ENCODE data around the gene TIPARP. TPM values are rescaled to one million over a fixed set of nuclear protein-coding genes. Genes with fewer than 3 reads are reported as not detected.

Gene TIPARP
- polyA plus RNA-seq, 1 donor: 17.4 TPM

DNA sequence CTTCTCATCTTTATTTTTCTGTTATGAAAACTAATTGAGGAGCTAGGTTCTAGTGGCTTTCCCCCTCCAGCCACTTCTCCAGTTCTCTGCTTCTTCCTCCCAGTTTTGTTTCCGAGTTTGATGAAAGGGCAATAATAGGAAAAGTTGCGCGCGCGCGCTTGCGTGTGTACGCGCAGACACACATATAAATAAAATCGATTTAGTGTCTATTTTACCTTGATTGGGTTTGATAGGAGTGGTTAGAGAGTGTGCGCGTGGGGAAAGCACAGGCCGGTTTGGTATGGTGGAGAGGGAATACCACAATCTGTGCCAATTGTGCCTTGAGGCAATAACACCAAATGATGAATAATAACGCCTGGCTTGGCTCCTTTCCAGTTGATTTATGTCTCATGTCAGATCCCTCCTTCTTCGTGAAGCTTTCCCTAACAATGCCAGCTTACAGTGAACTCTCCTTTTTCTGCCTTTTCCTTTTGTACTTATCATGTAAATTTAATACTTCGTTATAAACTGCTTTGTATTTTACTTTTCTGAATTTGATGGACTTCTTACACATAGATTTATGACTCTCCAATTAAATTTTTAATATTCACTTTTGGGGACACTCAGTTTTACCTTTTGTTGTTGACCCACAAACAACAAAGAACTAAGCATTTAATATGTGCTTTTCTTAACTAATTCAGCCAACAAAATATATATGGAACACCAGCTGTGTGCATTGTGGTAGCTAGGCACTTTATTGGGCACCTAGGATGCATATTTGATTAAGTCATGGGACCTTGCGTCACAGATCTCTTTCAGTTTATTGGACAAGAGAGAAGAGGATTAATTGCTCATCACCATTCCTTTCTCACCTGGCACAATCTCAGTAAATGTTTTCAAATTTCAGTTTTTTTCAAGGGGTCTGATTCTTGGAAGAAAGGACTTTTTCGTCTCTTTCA, 1.7 kb downstream of the TIPARP start:
- WGBS (ENCODE audit: insufficient coverage, low lambda C conversion rate): 65% methylated on average over 4 of the region's 18 CpGs
- Histone ChIP-seq H3K36me3 (ENCODE audit: control insufficient read depth, insufficient read depth, low read length) (peaks cover 17% of the 10 kb centered on the region), H3K4me1 (ENCODE audit: control insufficient read depth, insufficient read depth, low read length) (peaks cover 7% of the 10 kb centered on the region), H3K27ac (ENCODE audit: low read length) (peak overlapping the region; percentile 98), H3K9me3 (ENCODE audit: control insufficient read depth, low read depth, low read length) (no peaks in the 10 kb centered on the region), H3K27me3 (ENCODE audit: control insufficient read depth, insufficient read depth, low read length) (no peaks in the 10 kb centered on the region), H3K4me3 (ENCODE audit: low read length) (peak overlapping the region; percentile 93)
- peak in 1 of 2 donors; percentile 59 for DNase-seq

DNA sequence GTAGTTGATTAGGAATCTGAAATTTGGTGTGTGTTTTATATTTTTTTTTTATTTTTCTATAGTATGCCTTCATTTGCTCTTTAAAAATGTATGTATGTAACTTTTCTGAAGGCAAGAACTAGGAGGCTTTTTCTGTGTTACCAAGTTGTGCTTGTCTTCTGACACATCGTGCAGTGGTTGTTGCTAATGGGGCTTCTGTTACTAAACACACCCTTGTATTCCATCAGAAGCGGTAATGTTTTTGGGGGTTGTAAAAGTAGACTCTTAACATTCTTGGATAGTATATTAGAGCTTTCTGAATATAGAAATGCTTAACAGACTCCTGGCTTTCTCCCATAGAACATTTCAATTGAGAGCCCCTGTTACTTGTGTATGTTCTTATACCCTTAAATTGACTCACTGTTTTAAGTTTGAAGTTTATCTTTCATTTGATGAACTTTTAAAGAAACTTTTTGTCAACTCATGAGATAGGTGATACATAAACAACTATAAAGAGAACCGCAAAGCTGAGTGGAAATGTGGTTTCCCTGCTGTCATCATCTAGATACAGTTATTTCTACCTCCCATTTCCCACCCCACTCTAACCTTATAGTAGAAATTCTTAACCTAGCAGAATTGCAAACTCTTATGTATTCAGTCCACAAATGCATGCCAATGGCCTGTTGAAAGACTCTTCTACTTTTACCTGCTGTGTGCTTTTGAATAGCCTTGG, 2.5 kb downstream of the TIPARP start:
- no peak overlapping the region for H3K4me3 ChIP-seq (ENCODE audit: low read length)
- H3K27me3 ChIP-seq (ENCODE audit: control insufficient read depth, insufficient read depth, low read length): no peaks in the 10 kb centered on the region
- H3K9me3 ChIP-seq (ENCODE audit: control insufficient read depth, low read depth, low read length): no peaks in the 10 kb centered on the region
- DNase-seq: no peak
- no peak overlapping the region for H3K27ac ChIP-seq (ENCODE audit: low read length)
- WGBS (ENCODE audit: insufficient coverage, low lambda C conversion rate): no CpG with 5 or more reads among the region's 3 CpGs
- peaks cover 17% of the 10 kb centered on the region for H3K36me3 ChIP-seq (ENCODE audit: control insufficient read depth, insufficient read depth, low read length)
- peaks cover 7% of the 10 kb centered on the region for H3K4me1 ChIP-seq (ENCODE audit: control insufficient read depth, insufficient read depth, low read length)

DNA sequence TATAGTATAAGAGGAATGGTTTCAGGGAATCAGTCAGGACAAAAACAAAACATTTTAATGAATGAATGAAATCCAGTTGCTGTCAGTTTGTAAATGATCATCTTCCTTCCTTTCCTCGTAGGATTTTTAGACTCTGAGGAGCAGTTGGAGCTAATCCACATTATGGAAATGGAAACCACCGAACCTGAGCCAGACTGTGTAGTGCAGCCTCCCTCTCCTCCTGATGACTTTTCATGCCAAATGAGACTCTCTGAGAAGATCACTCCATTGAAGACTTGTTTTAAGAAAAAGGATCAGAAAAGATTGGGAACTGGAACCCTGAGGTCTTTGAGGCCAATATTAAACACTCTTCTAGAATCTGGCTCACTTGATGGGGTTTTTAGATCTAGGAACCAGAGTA, 3.1 kb downstream of the TIPARP start:
- Histone ChIP-seq H3K9me3 (ENCODE audit: control insufficient read depth, low read depth, low read length) (no peaks in the 10 kb centered on the region), H3K4me3 (ENCODE audit: low read length) (no peak overlapping the region), H3K4me1 (ENCODE audit: control insufficient read depth, insufficient read depth, low read length) (peaks cover 7% of the 10 kb centered on the region), H3K27ac (ENCODE audit: low read length) (no peak overlapping the region), H3K36me3 (ENCODE audit: control insufficient read depth, insufficient read depth, low read length) (peaks cover 17% of the 10 kb centered on the region), H3K27me3 (ENCODE audit: control insufficient read depth, insufficient read depth, low read length) (no peaks in the 10 kb centered on the region)
- DNase-seq: no peak
- WGBS (ENCODE audit: insufficient coverage, low lambda C conversion rate): no CpG with 5 or more reads among the region's 2 CpGs

DNA sequence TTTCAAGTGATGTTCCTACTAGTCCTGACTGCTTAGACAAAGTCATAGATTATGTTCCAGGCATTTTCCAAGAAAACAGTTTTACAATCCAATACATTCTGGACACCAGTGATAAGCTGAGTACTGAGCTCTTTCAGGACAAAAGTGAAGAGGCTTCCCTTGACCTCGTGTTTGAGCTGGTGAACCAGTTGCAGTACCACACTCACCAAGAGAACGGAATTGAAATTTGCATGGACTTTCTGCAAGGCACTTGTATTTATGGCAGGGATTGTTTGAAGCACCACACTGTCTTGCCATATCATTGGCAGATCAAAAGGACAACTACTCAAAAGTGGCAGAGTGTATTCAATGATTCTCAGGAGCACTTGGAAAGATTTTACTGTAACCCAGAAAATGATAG, 3.8 kb downstream of the TIPARP start:
- Histone ChIP-seq H3K9me3 (ENCODE audit: control insufficient read depth, low read depth, low read length) (no peaks in the 10 kb centered on the region), H3K4me1 (ENCODE audit: control insufficient read depth, insufficient read depth, low read length) (peaks cover 7% of the 10 kb centered on the region), H3K27me3 (ENCODE audit: control insufficient read depth, insufficient read depth, low read length) (no peaks in the 10 kb centered on the region), H3K27ac (ENCODE audit: low read length) (no peak overlapping the region), H3K36me3 (ENCODE audit: control insufficient read depth, insufficient read depth, low read length) (peaks cover 17% of the 10 kb centered on the region), H3K4me3 (ENCODE audit: low read length) (no peak overlapping the region)
- WGBS (ENCODE audit: insufficient coverage, low lambda C conversion rate): no CpG with 5 or more reads among the region's 2 CpGs
- DNase-seq: no peak

DNA sequence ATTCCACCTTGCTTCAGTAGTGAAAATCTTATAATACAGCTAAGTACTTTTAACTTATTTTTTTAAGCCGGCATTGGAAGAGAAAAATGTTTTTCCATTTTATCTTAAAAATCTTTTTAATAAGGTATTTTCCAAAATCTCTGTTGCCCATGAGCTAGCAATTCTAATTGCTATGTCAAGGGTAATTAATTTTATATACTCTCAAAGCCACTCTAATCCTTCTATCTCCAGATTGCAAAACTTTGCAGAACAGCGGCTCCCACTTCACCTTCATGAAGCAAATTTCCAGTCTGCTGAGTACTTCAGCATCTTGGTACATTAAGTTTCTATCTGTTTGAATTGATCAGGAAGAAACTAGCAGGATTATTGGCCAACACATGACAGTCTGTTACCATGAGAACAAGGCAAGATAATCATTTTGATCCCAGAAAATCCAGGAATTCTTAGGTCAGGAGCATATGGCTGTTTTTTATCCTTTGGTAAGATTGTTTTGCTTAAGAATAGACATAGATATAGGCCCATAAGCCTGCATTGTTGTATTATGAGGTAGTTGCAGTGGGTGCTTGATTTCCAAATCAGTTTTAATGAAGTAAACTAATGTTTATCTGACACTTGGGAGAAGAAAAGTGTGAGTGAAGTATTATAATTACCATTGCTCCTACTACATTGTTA, 6.0 kb downstream of the TIPARP start:
- DNase-seq: no peak
- peak overlapping the region; percentile 41 for H3K27ac ChIP-seq (ENCODE audit: low read length)
- WGBS (ENCODE audit: insufficient coverage, low lambda C conversion rate): 92% methylated on average over 2 of the region's 2 CpGs
- H3K27me3 ChIP-seq (ENCODE audit: control insufficient read depth, insufficient read depth, low read length): no peaks in the 10 kb centered on the region
- H3K36me3 ChIP-seq (ENCODE audit: control insufficient read depth, insufficient read depth, low read length): peaks cover 17% of the 10 kb centered on the region
- no peak overlapping the region for H3K4me3 ChIP-seq (ENCODE audit: low read length)
- H3K4me1 ChIP-seq (ENCODE audit: control insufficient read depth, insufficient read depth, low read length): peaks cover 7% of the 10 kb centered on the region
- H3K9me3 ChIP-seq (ENCODE audit: control insufficient read depth, low read depth, low read length): no peaks in the 10 kb centered on the region

DNA sequence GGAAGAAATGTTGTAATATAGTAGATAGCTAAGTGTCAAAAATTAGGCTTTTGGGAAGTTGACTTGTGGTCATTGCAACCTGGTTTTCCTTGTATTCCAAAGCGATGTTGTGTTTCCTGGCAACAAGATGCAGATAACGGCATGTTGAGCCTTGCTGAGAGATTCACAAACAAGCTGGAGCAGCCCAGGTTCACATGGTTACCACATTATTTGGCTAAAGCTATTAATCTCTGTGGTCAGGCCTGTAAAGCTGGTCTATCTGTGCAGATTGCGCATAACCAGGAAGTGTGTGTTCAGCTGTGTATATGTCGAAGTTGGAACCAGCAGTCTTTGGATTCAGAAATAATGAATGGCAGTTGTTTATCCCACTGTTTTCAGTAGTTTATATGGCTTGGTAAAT, 6.6 kb downstream of the TIPARP start:
- H3K4me3 ChIP-seq (ENCODE audit: low read length): no peak overlapping the region
- peak; percentile 60 to 75 for DNase-seq

DNA sequence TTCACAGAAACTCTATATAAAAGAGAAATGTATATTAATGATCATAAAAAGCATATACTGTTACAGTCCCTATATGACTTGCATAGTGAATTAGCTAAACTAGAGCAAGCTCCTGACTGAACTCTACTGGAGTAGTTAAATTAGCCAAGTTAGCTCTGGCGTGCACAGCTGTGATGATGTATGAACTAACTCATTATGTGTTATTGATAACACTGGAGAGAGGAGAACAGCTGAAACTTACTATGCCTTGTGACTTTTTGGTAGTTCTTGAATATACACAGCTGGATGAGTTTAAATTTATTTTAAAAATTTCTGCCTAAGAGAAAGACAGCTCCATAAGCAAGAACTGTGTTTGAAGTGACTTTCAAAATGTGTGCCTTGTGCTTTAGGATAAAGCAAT, 8.1 kb downstream of the TIPARP start:
- Histone ChIP-seq H3K27ac (ENCODE audit: low read length) (no peak overlapping the region), H3K9me3 (ENCODE audit: control insufficient read depth, low read depth, low read length) (no peaks in the 10 kb centered on the region), H3K36me3 (ENCODE audit: control insufficient read depth, insufficient read depth, low read length) (peaks cover 17% of the 10 kb centered on the region), H3K4me1 (ENCODE audit: control insufficient read depth, insufficient read depth, low read length) (peaks cover 3% of the 10 kb centered on the region), H3K27me3 (ENCODE audit: control insufficient read depth, insufficient read depth, low read length) (no peaks in the 10 kb centered on the region), H3K4me3 (ENCODE audit: low read length) (no peak overlapping the region)
- WGBS (ENCODE audit: insufficient coverage, low lambda C conversion rate): no CpG with 5 or more reads among the region's 1 CpG
- no peak for DNase-seq

More for the DNA sequence above, 6.6 kb downstream of the TIPARP start:
- H3K27me3 ChIP-seq (ENCODE audit: control insufficient read depth, insufficient read depth, low read length): no peaks in the 10 kb centered on the region
- 20% methylated on average over 1 of the region's 4 CpGs for WGBS (ENCODE audit: insufficient coverage, low lambda C conversion rate)
- peaks cover 9% of the 10 kb centered on the region for H3K4me1 ChIP-seq (ENCODE audit: control insufficient read depth, insufficient read depth, low read length)
- no peaks in the 10 kb centered on the region for H3K9me3 ChIP-seq (ENCODE audit: control insufficient read depth, low read depth, low read length)
- H3K36me3 ChIP-seq (ENCODE audit: control insufficient read depth, insufficient read depth, low read length): peaks cover 17% of the 10 kb centered on the region
- H3K27ac ChIP-seq (ENCODE audit: low read length): peak overlapping the region; percentile 41

DNA sequence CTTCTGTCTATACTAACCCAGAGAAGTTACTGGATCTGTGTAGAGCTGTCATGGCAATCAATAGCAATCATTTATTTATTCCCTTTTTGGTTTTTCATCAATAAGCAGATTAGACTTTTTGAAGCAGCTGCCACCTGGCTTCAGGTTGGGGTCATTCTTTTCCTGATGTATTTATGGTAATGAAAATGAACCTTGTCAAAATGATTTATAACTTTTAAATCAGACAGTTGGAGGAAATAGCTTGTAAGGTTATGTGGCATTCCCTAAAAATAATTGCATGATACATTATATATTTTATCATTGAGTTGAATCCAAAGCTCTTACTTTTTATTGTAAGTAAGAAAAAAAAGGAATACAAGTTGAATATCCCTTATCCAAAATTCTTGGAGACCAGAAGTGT, 8.6 kb downstream of the TIPARP start:
- no peaks in the 10 kb centered on the region for H3K27me3 ChIP-seq (ENCODE audit: control insufficient read depth, insufficient read depth, low read length)
- no peak for DNase-seq
- peaks cover 3% of the 10 kb centered on the region for H3K4me1 ChIP-seq (ENCODE audit: control insufficient read depth, insufficient read depth, low read length)
- peaks cover 13% of the 10 kb centered on the region for H3K36me3 ChIP-seq (ENCODE audit: control insufficient read depth, insufficient read depth, low read length)
- H3K4me3 ChIP-seq (ENCODE audit: low read length): no peak overlapping the region
- H3K9me3 ChIP-seq (ENCODE audit: control insufficient read depth, low read depth, low read length): no peaks in the 10 kb centered on the region
- no peak overlapping the region for H3K27ac ChIP-seq (ENCODE audit: low read length)

DNA sequence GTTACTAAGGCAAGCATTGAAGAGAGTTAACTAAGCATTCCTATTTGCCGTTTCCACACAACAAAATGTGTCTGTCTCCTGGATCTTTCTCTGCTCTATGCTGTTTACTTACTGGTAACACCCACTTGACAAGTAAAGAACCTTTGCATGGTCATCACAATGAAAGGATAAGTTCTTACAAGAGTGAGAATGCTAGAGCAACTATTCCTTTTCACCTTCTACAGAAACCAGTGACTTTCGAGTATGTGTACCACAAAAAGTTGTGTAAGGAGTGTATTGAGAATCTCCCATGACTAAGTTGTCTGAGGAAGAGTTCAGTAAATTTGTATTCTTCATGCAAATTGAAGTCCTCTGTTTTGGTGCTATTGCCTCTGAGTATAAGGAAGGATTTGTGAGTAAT, 10.8 kb downstream of the TIPARP start:
- Histone ChIP-seq H3K4me1 (ENCODE audit: control insufficient read depth, insufficient read depth, low read length) (peaks cover 8% of the 10 kb centered on the region), H3K9me3 (ENCODE audit: control insufficient read depth, low read depth, low read length) (no peaks in the 10 kb centered on the region), H3K27ac (ENCODE audit: low read length) (no peak overlapping the region), H3K36me3 (ENCODE audit: control insufficient read depth, insufficient read depth, low read length) (peaks cover 4% of the 10 kb centered on the region), H3K27me3 (ENCODE audit: control insufficient read depth, insufficient read depth, low read length) (no peaks in the 10 kb centered on the region), H3K4me3 (ENCODE audit: low read length) (no peak overlapping the region)
- WGBS (ENCODE audit: insufficient coverage, low lambda C conversion rate): no CpG with 5 or more reads among the region's 2 CpGs
- no peak for DNase-seq

DNA sequence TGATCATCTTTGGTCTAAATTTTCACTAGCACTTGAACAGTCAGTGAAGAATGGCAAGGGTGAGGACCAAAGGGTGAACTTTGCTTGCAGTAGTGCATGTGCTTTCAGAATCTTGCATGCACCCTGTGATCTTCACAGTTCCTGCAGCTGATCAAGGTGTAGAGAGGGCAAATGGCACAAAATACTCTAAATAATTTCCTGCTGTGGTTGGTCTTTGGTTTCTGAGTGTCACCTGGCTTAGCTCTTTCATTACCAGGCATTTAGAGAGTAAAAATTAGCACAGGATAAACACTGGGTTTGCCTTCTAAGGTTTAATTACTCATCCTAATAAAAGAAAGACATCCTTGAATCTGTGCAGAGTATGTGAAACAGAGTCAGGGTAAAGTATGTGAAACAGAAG, 11.4 kb downstream of the TIPARP start:
- Histone ChIP-seq H3K27ac (ENCODE audit: low read length) (peak overlapping the region; percentile 22), H3K4me1 (ENCODE audit: control insufficient read depth, insufficient read depth, low read length) (peaks cover 8% of the 10 kb centered on the region), H3K9me3 (ENCODE audit: control insufficient read depth, low read depth, low read length) (no peaks in the 10 kb centered on the region), H3K36me3 (ENCODE audit: control insufficient read depth, insufficient read depth, low read length) (no peaks in the 10 kb centered on the region), H3K4me3 (ENCODE audit: low read length) (no peak overlapping the region), H3K27me3 (ENCODE audit: control insufficient read depth, insufficient read depth, low read length) (no peaks in the 10 kb centered on the region)
- DNase-seq: peak in 1 of 2 donors; percentile 62
